Keratinocyte (primary cell): Measurements from ENCODE around the gene CLSTN1. TPM values are rescaled to one million over a fixed set of nuclear protein-coding genes. Genes with fewer than 3 reads are reported as not detected.

Source experiments
- DNase-seq: peaks from one replicate; pipeline ENCODE4 v3.0.0-alpha.2; 2011; ENCODE audit warnings: low read depth, missing footprints, low spot score
- FAIRE-seq: peaks from 2 replicates; lab custom pipeline; 2011; peaks lifted over from hg19 to GRCh38; lab: Jason Lieb, UNC
- H2AFZ ChIP-seq: 2 replicates; pipeline ENCODE4 v1.6.0; 2012; ENCODE audit warnings: low read length, control low read depth, inconsistent platforms; ENCODE audit not compliant: control insufficient read depth
- H3K27ac ChIP-seq: 2 replicates; pipeline ENCODE4 v1.5.1; 2011; ENCODE audit warnings: low read length; ENCODE audit not compliant: control insufficient read depth, insufficient read depth
- H3K27me3 ChIP-seq: 3 replicates; pipeline ENCODE4 v1.6.0; 2011; ENCODE audit warnings: low read length; ENCODE audit not compliant: control insufficient read depth, insufficient read depth; ENCODE audit errors: extremely low read depth
- H3K36me3 ChIP-seq, 2 experiments: 2 replicates in 1 of 2; 3 replicates in 1 of 2; pipeline ENCODE4 v1.5.1; 2011; ENCODE audit warnings: low read length in 2 of 2, mild to moderate bottlenecking in 1 of 2; ENCODE audit not compliant: control insufficient read depth in 2 of 2, insufficient read depth in 2 of 2; ENCODE audit errors: extremely low read depth in 1 of 2
- H3K4me1 ChIP-seq: 3 replicates; pipeline ENCODE4 v1.5.1; 2011; ENCODE audit warnings: low read length; ENCODE audit not compliant: control insufficient read depth, insufficient read depth; ENCODE audit errors: extremely low read depth
- H3K4me2 ChIP-seq: 3 replicates; pipeline ENCODE4 v1.6.0; 2011; ENCODE audit warnings: low read depth, low read length; ENCODE audit not compliant: control insufficient read depth, insufficient read depth; ENCODE audit errors: extremely low read depth
- H3K4me3 ChIP-seq, 3 experiments: fragments of 200-600 bp in 1 of 3; sonication (generic) in 1 of 3; 2 replicates in 2 of 3; 3 replicates in 1 of 3; pipeline ENCODE4 v1.5.1; 2011 to 2016; ENCODE audit warnings: low read length in 3 of 3, mild to moderate bottlenecking in 3 of 3, control low read depth in 2 of 3, inconsistent platforms in 1 of 3, low read depth in 1 of 3, mixed read lengths in 1 of 3, mixed run types in 1 of 3, moderate library complexity in 1 of 3; ENCODE audit not compliant: control insufficient read depth in 2 of 3, insufficient read depth in 2 of 3; ENCODE audit errors: extremely low read depth in 1 of 3
- H3K79me2 ChIP-seq: 2 replicates; pipeline ENCODE4 v1.6.0; 2012; ENCODE audit warnings: low read length; ENCODE audit not compliant: control insufficient read depth, insufficient read depth
- H3K9ac ChIP-seq: 3 replicates; pipeline ENCODE4 v1.6.0; 2011; ENCODE audit warnings: low read length; ENCODE audit not compliant: control insufficient read depth, insufficient read depth; ENCODE audit errors: extremely low read depth
- H3K9me1 ChIP-seq: 3 replicates; pipeline ENCODE4 v1.6.0; 2011; ENCODE audit warnings: low read length; ENCODE audit not compliant: control insufficient read depth, insufficient read depth; ENCODE audit errors: extremely low read depth
- H3K9me3 ChIP-seq: 2 replicates; pipeline ENCODE4 v1.5.1; 2012; ENCODE audit warnings: low read depth, low read length; ENCODE audit not compliant: control insufficient read depth
- H4K20me1 ChIP-seq: 3 replicates; pipeline ENCODE4 v1.6.0; 2011; ENCODE audit warnings: low read length; ENCODE audit not compliant: control insufficient read depth, insufficient read depth; ENCODE audit errors: extremely low read depth
- EZH2 ChIP-seq: IDR thresholded peaks from one replicate; pipeline ENCODE4 v1.6.1; 2012; ENCODE audit warnings: inconsistent platforms, mild to moderate bottlenecking, low read length, moderate library complexity
- dilution Hi-C: fragments of 300-500 bp; cut with MboI; formaldehyde crosslinking; loops from one replicate; pipeline ENCODE4 v1.7.0; 2020; ENCODE audit warnings: low sequenced_read_pairs; ENCODE audit not compliant: extremely low pct_ligation_motif_present
- polyA plus RNA-seq, 5 experiments: library from polyadenylated mRNA; depleted of rRNA in 3 of 5; stranded (reverse) in 3 of 5; stranded (forward) in 1 of 5; unstranded in 1 of 5; fragments of >200 nt; gene quantifications; 1 replicate in 1 of 5; 2 replicates in 3 of 5; 3 replicates in 1 of 5; pipeline versions ENCODE4 v1.2.1 to v1.2.3, GENCODE V29; 2011 to 2012; ENCODE audit warnings: missing spikeins in 2 of 5, low read depth in 1 of 5, low replicate concordance in 1 of 5
- TF ChIP-seq, protein P1 (sequence below), 3 experiments: IDR thresholded peaks in 1 of 3; conservative IDR thresholded peaks in 1 of 3; optimal IDR thresholded peaks in 1 of 3; 2 replicates in 2 of 3; 3 replicates in 1 of 3; pipeline versions ENCODE3 to v1.5.1; 2011; ENCODE audit warnings: low read length in 3 of 3, mild to moderate bottlenecking in 3 of 3, moderate library complexity in 2 of 3, control low read depth in 1 of 3, inconsistent platforms in 1 of 3; ENCODE audit not compliant: insufficient read depth in 2 of 3; ENCODE audit errors: extremely low read depth in 1 of 3

CLSTN1 gene
- polyA plus RNA-seq, 1 donor (not counting 4 experiments of a cell fraction or from before 2014, with no cell fraction given): 90.3 TPM

DNA sequence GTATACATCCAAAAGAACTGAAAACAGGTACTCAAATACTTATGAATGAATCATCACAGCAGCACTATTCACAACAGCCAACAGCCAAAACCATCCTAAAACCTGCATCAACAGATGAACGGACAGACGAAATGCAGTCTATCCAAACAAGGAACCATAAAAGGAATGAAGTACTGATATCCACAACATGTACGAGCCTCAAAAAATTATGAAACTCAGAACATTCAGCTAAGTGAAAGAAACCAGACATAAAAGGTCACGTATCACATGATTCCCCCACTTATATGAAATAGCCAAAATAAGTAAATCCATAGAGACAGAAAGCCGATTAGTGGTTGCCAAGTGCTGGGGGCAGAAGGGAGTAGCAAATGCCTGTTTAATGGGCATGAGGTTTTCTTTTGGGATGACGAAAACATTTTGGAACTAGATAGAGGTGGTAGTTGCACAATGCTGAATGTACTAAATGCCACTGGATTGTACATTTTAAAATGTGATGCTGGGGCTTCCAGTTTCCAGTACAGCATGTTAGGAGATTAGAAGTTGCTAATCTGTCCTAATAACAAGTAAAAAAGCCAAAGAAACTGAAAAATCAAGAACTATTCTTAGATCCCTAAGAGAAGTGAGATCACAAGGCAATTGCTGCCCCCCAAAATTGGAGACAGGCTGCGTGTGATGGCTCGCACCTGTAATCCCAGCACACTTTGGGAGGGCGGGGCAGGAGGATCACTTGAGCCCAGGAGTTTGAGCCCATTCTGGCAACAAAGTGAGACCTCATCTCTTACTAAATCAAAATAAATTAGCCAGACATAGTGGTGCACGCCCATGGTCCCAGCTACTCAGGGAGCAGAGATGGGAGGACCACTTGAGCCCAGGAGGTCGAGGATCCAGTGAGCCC, 25.3 kb downstream of the CLSTN1 start:
- Histone ChIP-seq H3K4me2 (peak overlapping the region; percentile 45), H3K27me3 (no peaks in the 10 kb centered on the region), H3K36me3 (peaks cover 0 to 3% of the 10 kb centered on the region in 2 experiments), H3K4me1 (peaks cover 17% of the 10 kb centered on the region), H3K9me1 (peaks cover 5% of the 10 kb centered on the region), H3K79me2 (peaks cover 97% of the 10 kb centered on the region), H3K9me3 (no peaks in the 10 kb centered on the region), H3K9ac (no peak overlapping the region), H4K20me1 (peaks cover 29% of the 10 kb centered on the region), H2AFZ (no peak overlapping the region), H3K4me3 (no peak overlapping the region), H3K27ac (peak overlapping the region; percentile 62)
- dilution Hi-C loops: loop anchor here (25.0 kb wide), 1 partner anchor 89 kb away; no protein-coding TSS in a partner anchor
- no peak for DNase-seq
- FAIRE-seq: peak; percentile 79
- TF ChIP-seq, protein P1, sequence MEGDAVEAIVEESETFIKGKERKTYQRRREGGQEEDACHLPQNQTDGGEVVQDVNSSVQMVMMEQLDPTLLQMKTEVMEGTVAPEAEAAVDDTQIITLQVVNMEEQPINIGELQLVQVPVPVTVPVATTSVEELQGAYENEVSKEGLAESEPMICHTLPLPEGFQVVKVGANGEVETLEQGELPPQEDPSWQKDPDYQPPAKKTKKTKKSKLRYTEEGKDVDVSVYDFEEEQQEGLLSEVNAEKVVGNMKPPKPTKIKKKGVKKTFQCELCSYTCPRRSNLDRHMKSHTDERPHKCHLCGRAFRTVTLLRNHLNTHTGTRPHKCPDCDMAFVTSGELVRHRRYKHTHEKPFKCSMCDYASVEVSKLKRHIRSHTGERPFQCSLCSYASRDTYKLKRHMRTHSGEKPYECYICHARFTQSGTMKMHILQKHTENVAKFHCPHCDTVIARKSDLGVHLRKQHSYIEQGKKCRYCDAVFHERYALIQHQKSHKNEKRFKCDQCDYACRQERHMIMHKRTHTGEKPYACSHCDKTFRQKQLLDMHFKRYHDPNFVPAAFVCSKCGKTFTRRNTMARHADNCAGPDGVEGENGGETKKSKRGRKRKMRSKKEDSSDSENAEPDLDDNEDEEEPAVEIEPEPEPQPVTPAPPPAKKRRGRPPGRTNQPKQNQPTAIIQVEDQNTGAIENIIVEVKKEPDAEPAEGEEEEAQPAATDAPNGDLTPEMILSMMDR (optimal IDR thresholded peaks at IDR 0.05 in 1 of 3, IDR thresholded peaks at IDR 0.05 in 1 of 3, conservative IDR thresholded peaks at IDR 0.05 in 1 of 3; ENCODE audit: extremely low read depth in 1 of 3, insufficient read depth in 2 of 3, low read length in 3 of 3): no peak
- no peak for TF ChIP-seq EZH2

DNA sequence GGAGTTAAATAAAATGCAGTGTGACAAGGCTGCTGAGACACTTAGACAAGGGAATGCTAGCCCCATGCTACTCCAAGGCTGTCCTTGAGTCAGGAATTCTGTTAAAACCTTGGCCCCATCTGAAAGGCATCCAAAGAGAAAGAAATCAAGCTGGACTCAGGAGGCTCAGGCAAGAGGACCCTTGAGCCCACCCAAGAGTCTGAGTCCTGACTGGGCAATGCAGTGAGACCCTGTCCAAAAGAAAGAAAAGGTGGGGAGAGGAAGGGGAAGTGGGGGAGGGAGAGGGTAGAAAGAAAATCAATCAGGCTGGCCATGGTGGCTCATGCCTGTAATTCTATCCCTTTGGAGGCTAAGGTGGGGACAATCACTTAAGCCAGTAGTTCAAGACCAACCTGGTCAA, 26.7 kb downstream of the CLSTN1 start:
- dilution Hi-C loops: loop anchor here (25.0 kb wide), 1 partner anchor 90 kb away; no protein-coding TSS in a partner anchor
- H3K4me2 ChIP-seq: no peak overlapping the region
- H3K9me1 ChIP-seq: peaks cover 8% of the 10 kb centered on the region
- DNase-seq (no peak), FAIRE-seq (no peak)
- H3K36me3 ChIP-seq: peaks cover 6% of the 10 kb centered on the region in 2 experiments
- no peak overlapping the region for H3K9ac ChIP-seq
- H3K27me3 ChIP-seq: no peaks in the 10 kb centered on the region
- H3K79me2 ChIP-seq: peaks cover 97% of the 10 kb centered on the region
- H3K27ac ChIP-seq: no peak overlapping the region
- peaks cover 13% of the 10 kb centered on the region for H3K4me1 ChIP-seq
- TF ChIP-seq, protein P1 (optimal IDR thresholded peaks at IDR 0.05 in 1 of 3, IDR thresholded peaks at IDR 0.05 in 1 of 3, conservative IDR thresholded peaks at IDR 0.05 in 1 of 3; ENCODE audit: extremely low read depth in 1 of 3, insufficient read depth in 2 of 3, low read length in 3 of 3): no peak
- TF ChIP-seq EZH2: no peak
- no peaks in the 10 kb centered on the region for H3K9me3 ChIP-seq
- H4K20me1 ChIP-seq: peaks cover 38% of the 10 kb centered on the region
- no peak overlapping the region for H2AFZ ChIP-seq
- no peak overlapping the region for H3K4me3 ChIP-seq
